NCI-H345 treated with DMSO at 0.1 percent for 48 hours (cell line): ENCODE measurements around the gene ATL1.
A peak's percentile ranks its signal among the peaks of the same experiment; 100 is the strongest.

ENCODE experiments used
- DNase-seq: peaks from one replicate; lab custom pipeline; 2025; ENCODE audit not compliant: unreplicated experiment; lab: John Stamatoyannopoulos, UW

Gene ATL1

DNA sequence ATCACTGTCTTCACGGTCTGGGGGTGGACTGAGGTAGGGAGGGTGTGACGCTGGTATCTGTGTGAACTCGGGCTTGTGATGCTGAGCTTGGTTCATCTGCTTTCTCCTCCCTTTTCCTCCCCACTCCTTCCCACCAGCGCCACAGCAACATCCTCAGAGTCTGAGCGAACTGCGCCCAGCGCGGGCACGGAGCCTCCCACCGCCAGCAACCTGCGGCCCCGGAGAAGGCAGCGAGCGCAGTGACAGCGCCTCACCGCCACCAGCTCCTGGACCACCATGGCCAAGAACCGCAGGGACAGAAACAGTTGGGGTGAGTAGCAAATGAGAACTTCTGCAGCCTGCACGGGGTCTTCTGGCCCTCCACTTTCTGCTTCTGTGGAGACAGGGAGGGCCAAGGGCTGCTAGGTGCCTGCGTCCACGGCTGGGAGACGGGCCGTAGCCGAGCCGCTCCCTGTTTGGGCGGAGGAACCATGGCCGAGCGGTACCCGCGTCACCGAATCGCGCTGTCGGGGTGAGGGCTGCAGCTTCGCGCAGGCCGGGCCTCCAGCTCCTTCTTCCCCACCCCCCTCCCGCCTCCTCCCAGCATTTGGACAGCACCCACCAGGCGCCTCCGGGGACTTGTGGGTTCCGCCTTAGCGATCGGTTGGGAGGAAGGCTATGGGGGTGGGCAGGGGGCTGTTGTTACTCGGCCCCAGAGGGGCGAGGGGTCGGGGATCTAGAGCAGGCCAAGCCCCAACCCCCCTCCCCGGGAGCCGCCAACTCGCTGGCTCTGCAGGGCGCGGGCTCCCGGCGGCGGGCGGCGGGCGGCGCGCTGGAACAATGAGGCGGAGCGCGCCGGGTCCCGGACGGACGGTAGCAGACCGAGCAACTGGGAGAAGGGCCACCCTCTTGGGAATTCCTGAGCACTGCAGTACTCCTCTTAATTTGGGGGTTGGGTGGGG is at the start of gene ATL1:
ATL1 (plus strand) TSS at position 156 of the 941 bp plus-strand sequence; CDS start at position 277, 121 bp downstream.
- peak; percentile 64 for DNase-seq

DNA sequence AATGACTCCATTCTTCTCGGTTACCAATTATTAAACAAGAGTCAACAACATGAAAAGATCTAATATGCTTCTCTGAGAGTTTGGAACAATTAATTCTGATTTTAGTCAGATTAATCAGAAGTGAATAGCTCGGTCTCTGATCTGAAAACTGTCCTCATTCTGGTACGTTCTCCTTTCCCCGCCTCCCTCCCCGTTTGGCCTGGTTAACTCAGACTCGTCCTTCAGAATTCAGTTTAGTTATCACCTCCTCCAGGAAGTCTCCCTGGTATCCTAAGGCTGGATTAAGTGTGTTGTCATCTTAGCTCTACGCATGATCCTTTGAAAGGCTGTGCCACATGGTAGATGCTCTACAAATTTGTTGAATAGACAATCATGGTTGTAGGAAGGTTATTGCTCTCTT is 49.8 kb upstream of the ATL1 start:
- no peak for DNase-seq

DNA sequence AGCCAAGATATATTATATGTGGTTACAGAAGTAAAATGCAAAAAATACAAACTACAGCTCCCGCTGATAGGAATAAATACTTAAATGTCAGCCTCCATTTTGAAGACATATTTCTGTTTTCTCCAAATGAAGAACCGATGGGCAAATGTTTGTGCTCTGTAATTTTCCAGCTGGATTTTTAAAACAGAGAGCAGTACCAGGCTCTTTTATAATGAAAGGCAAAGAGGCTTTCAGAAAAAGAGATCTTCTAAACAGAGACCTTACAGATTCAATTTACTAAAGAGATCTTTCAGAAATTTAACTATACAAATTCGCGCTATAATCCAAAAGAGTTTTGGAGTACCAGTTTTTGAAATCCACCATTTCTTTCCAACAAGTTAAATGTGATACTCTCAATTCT is 47.5 kb upstream of the ATL1 start:
- DNase-seq: no peak

GRCh38 chr14:50516091-50516490 is 43.9 kb upstream of the ATL1 start:
- no peak for DNase-seq

DNA sequence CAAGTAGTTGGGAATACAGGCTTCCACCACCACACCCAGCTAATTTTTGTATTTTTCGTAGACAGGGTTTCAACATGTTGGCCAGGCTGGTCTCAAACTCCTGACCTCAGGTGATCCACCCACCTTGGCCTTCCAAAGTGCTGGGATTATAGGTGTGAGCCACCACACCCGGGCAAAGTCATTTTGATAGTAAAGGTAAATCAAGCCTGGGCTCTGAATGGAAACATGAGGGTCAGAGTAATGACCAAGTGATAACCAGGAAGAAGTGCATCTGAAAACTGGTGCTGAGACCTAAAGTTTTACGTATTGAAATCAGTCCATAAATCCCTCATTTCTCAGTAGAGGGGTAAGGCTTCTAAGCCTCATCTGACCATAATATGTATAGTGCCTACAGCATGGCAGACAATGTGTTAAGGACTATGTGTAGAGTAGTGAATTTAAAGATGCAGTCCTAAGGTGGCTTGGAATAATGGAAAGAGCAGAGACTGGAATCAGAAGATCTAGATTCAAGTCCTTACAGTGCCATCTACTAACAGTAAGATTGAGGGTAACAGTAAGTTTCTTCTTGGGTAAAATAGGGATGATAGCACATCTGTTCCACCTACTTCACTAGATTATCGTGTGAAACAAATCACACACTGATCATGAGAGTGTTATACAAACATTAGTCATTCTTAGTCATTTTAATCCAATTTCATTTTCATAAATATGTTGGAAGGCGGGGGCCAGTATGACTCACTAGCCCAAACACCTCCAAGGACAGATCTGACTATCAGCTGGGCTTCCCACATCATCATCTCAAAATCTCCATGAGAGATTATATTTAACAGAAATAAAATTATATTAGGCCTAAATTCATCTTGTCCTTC is 38.8 kb upstream of the ATL1 start:
- DNase-seq: no peak

DNA sequence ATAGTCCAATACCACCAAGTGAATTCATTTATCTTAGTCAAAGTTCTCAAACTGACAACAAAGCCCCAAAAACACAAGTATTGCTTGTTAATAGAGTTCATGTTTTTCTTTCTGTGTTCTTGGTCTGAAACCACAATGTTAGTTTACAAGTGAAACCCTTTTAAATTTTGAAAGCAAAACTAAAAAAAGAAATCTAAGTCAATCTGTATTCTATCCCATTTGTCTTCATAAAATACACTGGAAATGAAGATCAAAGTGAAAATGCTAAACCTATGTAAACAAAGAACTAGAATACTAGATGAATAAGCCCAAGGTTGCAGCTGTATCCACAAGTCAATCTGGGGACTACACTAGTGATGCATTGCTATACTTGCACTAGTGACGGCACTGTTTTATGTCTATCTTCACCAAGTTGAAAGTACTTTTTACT is 38.0 kb upstream of the ATL1 start:
- no peak for DNase-seq

DNA sequence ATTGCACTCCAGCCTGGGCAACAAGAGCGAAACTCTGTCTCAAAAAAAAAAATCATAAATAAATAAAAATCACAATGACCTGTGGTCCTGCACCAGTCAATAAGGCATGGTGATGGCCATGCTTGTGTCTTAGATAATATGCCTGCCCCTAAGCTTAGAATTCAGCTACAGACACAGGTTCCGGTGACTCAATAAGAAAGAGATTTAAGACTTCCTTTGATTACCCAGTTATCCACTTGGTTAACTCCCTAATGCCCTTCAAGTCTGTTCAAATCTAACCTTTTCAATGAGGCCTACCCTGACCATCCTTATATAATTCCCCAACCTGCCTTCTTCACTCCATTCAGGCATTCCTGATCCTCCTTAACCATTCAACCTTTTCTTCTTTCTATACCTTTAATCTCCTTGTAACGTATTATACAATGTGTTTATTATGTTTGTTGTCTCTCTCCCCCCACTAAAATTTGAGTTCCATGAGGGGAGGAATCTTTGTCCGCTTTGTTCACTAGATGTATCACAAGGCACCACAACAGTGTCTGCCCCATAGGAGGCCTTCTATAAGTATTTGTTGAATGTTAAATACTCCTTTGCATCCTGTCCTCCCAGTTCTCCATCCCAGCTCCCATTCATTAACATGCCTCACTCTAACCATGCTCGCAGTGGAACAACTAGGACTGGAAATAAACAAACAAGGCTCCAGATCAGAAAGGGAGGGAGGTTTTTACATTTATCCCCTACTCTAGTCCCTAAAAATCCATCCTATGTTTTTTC is 36.5 kb upstream of the ATL1 start:
- DNase-seq: no peak

DNA sequence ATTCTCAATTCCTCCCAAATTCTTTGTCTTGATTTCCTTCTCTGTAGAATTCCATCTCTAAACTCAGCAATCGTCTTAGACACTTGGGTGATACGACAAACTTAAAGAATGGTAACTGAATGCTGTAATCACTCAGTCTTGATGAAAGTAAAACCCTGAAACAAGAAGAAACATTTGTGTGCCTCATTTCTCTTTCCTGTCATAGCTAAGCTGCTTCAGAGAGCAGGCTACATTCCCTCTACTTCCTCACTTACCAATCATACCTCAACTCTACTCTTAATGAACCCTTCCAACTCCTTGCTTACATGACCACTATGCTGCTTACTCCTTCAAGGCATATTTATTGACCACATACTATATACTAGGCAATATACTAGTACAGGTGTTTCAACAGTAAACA is 35.9 kb upstream of the ATL1 start:
- DNase-seq: no peak

- DNase-seq: no peak
Observed at GRCh38 chr14:50524731-50525515, 35.0 kb upstream of the ATL1 start.

DNA sequence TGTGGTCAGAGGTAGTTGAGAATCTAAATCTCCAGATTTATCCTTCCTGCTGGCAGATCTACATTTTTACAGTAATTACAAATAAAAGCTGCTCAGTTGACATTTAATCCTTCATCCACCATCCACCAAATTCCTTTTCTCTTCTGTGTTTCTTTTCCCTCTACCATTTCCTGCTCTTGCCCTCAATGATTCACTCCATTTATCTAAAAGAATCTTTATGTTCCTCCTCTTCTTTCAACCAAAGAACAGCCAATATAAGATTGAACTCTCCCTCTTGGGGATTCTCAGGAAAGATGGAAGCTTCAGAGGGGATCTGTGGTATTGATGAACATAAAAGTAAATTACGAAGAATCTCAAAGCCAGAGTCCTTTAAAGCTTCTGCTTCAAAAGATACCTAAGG is 31.9 kb upstream of the ATL1 start:
- DNase-seq: no peak

DNA sequence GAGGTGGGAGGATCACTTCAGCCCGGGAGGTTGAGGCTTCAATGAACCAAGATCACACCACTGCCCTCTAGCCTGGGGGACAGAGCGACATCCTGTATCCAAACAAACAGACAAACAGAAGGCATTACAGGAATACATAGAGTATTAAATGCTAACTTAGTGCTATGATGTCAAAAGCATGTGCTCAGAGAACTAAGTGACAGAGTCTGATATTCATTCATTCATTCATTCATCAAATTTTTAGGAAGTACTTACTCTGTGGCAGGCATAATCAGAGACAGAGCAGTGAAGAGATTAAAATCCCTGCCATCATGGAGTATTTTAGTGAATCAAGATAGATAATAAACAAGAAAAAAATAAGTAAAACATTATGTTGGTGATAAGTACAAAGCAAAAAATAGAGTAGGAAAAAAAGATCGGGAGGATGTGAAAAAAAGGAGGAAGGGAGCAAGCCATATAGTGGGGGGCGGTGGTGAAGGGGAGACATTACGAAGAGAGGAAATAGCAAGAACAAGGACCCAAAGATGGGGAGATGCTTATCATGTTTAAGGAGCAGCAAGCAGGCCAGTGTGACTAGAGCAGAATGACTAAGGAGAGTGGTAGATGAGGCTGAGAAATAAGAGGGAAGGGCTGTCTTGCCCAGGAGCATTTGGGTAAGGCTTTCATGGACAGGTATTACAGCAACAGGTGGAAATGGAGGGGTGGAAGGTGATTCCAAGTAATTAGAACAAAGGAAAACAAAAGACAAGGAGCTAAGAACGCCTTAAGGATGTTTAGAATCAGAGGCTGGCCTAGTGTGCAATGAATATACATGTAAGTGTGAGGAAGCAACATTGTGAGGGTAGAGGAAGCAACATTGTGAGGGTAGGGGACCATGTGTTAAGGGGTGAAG is 30.4 kb upstream of the ATL1 start:
- DNase-seq: no peak

DNA sequence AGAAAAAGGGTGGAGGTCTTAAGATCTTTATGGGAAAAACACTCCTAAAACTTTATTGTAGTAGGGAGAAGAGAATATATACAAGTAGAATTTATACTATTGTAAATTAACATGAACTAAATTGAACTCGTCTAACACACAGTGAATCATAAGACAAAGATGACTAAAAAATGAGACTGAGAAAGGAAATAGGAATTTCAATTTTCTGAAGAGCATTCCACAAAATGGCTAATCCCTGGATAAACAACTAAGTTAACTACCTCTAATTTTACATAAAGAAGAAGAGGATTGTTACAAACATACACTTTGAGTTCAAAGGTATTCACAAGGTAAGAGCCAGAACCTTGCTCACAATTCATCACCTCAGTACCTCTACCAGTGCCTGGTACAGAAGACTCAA is 29.6 kb upstream of the ATL1 start:
- DNase-seq: no peak

DNA sequence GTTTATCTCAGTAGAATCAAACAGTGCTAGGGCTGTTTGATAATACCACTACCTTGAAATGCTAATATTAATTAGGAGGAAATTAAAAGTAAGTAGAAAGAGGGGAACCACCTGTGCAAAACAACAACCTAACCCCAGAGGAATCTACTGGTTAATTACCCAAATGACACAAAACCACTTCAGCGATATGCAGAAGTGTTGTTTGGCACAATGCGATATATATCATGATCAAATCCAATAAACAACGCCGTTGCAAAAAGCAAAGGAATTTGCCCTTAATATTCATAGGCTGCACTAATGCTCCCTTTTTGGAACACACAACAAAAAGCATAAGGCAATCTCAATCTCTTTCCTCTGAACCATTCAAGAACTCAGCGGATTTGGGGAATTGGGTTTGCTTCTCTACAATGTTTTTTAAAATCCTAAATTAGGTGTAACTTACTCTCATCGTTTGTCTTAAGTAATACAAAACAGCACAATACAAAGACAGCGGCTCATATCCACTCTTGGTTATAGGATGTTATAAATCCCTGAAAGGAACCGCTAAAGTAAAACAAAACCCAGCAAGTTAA is 29.1 kb upstream of the ATL1 start:
- DNase-seq: no peak

DNA sequence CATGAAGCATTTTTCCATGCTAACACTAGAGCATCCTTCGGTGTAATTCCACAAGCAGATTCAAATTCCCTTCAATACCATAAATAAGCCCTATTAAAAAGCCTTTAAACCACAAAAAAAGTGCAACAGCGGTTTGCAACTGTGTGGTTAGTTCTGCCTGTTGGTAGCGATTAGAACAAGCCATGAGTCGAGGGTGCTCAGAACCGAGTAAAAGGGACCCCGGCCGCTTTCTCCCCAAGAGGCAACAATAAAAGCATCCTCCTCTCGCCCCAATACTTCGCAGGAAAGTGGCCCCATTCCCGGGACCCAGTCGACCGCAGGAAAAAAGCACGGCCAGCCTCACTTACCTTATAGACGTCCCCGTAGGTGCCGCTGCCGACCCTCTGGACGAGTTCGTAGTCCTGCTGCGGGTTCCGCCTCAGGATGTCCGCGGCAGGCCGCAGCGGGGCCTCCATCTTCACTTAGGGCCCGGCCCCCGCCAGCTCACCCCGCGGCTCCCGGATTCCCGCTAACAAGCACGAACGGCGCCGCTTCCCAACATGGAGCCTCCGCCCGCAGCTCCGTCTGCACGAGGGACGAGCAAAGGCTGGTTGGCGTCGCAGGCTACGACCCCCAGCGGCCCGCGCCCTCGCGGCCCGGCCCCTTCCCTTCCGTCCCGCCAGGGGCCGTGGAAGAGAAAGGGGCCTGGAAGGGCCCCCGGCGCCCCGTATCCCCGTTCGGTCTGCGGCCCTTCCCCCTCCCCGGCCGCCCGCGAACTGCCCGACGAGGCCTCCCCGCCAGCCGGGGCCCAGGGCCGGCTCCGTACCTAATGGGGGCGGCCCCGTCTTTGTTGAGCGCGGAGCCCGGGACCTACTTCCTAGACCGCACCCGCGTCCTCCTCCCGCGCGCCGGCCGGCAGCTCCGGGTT is 28.1 kb upstream of the ATL1 start:
- no peak for DNase-seq

- peak; percentile 73 for DNase-seq
Observed at GRCh38 chr14:50532502-50533240, 27.3 kb upstream of the ATL1 start, which contains the start of gene MAP4K5. TSS of gene MAP4K5 (minus strand) at chr14:50532569. CDS start at chr14:50532049, 520 bp downstream.

- no peak for DNase-seq
Observed at GRCh38 chr14:50533241-50533705, 26.7 kb upstream of the ATL1 start.

- no peak for DNase-seq
Observed at GRCh38 chr14:50533806-50534205, 26.1 kb upstream of the ATL1 start.
